GM19240 (cell line): ENCODE data around the gene MALAT1.

ENCODE experiments used
- DNase-seq: peaks from one replicate; pipeline ENCODE4 v3.0.0; 2011; ENCODE audit warnings: low spot score; ENCODE audit not compliant: insufficient read length

MALAT1 gene

DNA sequence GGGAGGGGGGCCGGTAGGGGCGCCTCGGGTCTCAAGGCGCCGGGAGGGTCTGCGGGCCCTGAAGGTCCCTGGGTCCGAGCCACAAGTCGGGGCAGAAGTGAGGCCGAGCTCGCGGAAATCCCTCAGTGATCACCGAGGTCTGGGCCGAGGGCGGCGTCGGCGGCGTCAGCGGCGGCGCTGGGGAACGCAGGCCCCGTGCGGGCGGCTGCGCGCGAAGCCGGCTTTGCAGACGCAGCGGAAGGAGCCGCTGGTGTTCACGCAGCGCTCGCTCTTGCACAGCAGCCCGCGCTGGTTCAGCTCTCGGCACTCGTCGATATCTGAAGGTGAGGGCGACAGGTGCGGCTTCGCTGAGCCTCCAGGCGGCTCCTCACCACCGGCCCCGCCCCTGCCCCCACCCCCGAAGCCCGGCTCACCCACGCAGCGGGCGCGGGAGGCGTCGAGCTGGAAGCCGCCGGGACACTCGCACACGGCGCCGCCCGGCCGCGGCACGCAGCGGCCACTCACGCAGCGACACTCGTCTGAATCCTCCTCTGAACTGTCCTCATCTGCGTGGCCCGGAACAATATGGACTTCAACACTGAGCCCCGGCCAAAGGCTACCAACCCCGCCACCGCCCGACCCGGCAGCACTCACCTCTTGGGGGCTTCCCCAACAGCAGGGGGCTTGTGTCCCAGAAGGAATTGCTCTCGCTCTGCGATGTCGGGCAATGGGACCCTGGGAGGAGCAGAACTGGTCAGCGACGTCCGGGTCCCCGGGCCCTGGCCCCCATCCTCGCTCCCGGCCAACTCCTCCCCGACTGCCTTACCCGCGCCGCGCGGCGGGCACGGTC lies 40.3 kb downstream of the MALAT1 start:
- DNase-seq = no peak

DNA sequence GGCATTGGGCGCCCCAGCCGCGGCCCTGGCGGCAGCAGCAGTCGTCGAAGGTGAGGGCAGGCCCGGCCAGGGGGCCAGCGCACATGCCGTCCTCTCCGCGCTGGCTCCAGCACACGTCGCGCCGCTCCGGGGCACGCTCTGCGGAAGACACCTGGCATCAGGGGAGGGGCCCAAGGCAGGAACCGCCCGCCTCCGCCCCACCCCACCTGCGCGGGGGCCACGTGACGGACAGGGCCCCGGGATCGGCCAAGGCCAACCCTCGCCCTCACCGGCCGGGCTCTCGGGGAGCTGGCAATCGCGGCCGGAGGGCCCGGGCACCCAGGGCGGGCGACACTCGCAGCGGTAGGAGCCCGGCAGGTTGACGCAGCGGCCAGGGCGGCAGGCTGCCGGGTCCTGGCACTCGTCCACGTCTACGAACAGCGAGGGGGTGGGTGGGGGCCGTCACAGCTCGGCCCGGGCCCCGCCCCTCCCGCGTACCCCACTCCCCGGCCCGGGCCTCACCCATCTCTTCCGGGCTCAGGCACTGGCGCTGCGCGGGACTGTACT lies 41.0 kb downstream of the MALAT1 start:
- no peak for DNase-seq

DNA sequence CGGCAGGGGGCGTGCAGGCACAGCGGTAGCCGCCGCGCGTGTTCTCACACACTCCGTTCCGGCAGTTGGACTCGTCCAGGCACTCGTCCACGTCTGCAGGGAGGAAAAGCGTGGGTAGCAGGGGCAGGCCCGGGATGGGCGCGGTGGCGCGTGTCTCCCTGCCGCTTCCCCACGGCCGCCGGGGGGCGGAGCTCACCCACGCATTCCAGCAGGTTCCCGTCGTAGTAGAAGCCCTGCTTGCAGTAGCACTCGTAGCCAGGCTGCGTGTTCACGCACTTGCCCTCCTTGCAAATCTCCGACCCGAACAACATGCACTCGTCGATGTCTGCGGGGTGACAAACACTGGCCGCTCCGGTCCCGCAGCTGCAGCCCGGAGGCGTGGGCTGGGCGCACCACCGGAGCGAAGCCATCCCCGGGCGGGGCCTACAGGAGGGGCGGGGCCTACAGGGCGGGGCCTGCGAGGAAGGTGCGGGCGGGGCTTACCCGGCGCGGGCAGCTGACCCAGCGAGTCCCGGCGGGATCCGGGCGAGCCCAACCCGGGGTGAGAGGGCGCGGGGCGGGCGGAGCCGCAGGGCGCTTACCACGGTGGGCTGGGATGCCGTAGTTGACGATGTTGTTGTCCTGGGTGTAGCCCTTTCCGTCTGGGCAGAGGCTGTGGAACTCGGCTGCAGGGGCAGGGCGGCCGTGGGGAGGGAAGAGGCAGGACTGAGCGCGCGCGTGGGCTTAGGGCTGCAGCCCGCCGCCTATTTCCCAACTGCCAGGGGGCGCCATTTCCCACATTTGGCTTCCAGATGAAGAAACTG lies 41.6 kb downstream of the MALAT1 start:
- peak; percentile 99 for DNase-seq

DNA sequence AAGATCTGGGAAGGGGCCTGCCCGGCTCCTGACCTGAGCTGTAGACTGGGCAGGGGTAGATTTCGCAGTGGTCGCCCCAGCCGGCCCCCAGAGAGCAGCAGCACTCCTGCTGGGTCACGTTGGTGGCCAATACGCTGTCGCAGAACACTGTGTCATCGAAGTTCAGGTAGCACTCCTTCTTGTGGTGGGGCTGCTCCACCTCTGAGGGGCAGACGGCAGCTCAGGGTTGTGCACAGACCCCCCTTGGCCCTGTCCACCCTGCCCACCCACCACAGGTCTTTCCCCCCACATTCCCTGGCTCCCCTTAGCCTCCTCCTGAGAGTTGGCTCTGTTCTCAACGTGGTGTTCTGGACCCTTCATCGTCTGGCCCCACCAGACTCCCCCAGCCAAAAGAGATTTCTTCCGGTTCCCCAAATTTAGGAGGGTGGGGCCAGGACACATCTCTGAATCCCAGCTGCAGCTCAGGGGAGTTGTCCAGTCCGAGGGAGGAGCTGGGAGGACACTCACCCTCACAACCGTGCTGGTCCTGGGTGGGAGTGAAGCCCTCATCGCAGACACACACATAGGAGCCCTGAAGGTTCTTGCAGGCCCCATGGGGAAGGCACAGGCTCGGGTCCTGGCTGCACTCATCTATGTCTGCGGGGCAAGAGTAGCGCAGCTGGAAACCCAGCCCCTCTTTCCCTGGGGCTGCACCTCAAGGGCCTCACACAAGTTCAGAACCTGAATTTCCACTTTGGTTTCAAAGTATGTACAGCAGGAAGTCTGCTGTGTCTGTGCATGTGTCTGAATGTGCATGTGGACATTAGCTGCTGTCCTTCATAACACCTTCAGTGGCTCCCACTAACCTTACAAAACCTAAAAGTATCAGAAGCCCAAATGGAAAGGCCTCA lies 42.5 kb downstream of the MALAT1 start:
- no peak for DNase-seq

DNA sequence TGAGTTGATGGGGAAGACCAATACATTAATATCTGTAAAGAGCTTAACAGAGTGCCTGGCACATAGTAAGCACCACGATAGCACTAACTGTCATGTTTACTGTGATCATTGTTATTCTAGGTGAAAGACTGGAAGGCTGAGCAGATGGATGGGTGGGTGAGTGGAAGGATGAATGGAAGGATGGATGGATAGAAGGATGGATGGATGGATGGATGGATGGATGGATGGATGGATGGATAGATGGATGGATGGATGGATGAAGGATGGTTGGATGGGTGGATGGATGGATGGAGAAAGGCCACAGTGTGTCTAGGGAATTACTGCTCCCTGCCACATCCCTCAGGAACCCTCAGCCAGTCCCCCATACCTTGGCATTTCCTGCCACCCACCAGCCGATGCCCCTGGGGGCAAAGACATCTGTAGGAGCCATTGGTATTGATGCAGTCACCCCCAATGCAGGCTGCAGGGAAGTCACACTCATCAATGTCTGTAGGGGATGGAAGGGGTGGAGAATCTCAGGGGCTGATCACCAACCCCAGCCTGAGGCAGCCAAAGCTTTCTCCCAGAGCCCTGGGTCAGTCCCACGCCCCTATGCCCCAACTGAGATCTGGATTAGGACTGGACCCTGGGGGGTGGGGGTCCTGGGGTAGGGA lies 44.0 kb downstream of the MALAT1 start:
- DNase-seq = no peak

DNA sequence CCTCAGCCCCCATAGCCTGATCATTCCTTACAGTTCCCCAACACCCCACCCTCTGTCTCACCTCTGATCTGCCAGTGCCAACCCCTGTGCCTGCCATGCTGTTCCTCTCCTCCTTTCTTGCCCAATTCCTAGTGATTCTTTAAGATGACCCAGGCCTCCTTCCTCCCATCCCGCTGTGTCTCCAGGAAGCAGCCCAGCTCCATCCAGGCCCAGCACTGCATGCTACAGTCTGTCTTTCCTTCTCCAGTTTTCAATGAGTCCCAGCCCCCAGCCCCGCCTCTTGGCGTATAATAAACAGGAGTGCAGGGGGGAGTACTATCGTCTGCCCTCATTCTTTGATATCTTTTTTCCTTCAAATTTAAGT lies 47.0 kb downstream of the MALAT1 start:
- no peak for DNase-seq

DNA sequence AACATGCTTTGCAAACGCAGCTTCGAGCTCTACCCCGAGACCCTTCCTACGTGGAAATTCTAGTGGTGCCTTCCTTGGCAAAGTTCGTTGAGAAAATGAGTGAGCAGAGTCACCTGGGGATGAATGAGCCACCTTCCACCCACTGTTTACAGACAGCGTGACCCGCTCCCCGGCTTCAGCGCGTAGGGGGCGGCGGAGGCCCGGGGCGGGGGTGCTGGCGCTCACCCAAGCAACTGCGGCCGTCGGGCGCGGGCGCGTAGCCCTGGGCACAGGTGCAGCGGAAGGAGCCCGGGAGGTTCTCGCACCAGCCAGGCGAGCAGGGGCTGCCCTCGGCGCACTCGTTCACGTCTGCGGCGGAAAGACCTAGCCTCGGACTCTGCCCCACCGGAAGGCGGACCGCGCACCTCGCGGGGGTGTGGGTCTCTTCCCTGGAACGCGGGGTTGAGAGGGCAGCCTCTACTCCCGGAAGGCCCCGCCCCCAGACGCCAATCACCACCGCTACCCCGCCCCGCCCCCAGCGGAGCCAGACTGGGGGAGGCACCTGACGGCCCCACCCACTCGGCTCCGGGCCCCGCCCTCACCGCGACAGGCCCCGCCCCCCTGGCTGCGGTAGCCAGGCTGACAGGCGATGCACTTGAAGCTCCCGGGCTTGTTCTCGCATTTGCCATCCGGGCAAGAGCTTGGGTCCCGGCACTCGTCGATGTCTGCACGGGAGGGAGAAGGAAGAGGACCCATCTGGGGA lies 47.5 kb downstream of the MALAT1 start:
- DNase-seq = peak; percentile 98

DNA sequence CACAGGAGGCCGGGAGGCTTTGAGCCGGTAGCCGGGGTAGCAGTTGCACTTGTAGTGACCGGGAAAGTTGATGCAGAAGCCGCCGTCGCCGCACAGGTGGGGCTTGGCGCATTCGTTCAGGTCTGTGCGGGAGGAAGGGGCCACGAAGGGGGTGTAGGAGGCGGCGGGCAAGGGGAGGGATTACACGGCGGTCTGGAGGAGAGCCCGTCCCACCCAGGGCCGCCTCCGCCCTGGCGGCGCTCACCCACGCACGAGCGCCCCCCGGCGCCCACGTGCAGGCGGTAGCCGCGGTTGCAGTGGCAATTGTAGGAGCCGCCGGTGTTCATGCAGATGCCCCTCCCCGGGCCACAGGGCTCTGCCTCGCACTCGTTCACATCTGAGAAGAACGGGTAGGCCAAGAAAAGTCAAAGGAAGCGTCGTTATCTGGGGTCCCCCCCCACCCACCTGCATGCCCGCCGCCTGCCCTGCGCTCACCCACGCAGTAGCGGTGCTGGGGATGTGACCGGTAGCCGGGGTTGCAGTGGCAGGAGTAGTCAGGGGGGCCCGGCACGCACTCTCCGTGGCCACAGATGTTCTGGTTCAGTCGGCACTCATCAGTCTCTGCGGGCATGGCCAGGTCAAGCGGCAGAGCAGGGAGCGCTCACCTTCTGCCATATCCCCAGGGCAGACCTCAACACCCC lies 48.7 kb downstream of the MALAT1 start:
- DNase-seq = no peak

DNA sequence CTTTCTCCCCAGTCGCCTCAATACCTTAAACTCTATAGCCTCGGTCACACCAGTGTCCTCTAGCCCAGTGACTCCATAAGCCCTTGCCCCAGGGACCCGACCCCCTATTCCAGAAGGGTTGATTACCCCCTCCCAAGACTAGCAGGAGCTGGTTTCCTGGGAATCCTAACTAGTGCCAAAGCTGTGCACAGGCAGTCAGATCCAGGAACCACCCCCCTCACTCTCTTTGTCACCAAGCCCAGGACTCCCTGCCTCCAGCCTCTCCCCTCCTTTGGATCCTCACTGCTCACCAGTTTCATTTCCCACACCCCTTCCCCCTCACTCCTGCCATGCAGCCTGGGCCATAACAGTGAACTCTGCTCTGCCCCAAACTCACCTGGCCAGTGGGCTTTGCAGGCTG lies 49.5 kb downstream of the MALAT1 start:
- DNase-seq = no peak

DNA sequence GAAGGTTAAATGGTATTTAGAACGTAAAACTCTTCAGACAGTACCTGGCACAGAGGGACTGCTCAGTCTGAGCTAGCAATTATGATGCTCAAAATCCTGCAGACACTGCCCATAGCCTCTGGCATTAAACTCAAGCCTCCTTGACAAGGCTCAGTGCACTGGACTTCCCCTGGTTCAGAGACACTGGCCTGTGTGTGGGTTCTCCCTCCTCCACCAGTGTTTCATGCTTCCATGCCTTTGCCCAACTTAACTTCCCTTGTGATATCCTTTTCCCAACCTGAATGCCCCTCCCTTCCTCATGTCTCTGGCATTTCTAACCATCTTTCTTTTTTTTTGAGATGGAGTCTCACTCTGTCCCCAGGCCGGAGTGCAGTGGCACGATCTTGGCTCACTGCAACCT lies 50.3 kb downstream of the MALAT1 start:
- no peak for DNase-seq

DNA sequence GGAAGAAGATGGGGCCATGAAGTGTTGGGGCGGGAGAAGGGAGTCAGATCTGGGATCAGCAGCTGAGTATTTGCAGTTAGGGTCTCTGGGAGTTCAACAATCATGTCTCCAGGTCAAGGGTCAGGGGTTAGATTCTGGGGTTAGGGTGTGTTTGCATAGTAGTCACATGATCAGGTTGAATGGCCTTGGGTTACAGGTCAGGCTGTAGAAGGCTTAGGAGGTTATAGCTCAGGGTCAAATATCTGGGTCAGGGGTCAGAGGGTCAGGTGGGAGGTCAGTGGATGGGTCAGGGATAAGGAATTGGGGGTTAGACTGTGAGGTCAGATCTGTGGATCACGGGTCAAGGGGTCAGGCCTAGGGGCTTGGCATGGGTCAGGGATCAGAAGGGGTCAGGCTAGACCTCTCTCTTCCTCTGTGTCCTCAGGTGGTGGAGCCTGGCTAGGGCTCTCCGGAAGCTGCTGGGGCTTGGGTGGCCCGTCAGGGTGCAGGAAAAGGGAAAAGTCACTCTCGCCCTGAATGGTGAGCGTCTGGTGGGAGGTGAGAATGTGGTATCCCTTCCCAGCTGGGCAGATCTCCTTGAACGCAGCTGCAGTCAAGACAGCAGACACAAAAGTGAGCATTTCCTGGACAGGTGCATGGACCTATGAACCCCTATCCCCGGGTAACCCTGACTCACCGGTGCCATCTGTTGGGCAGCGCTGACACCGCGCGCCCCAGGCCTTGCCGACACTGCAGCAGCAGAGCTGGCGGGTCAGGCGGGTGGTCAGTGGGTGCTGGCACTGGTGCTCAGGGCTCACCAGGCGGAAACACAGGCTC lies 52.9 kb downstream of the MALAT1 start:
- peak; percentile 56 for DNase-seq

DNA sequence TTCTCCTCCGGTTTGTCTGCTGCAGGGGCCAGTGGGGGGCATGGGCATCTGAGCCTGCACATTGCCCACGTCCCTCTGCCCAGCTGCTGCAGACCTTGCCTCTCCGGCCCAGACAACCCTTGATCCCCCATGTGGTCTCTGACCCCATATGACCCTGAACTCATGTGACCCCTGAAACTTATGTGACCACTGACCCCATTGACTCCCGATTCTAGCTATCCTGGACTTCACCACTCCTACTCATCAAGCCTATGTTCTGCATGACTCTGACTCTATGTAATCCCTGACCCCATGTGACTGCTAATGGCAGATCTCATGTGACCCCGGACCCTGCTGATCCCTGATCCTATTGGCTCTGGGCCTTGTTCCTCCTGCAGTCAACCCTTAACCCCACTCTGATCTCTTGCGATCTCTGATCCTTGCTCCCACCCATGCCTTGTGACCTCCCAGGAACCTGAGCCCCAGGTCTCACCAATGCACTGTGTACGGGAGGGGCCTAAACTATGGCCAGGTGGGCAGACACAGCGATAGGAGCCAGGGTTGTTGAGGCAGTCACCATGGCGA lies 53.6 kb downstream of the MALAT1 start:
- no peak for DNase-seq

DNA sequence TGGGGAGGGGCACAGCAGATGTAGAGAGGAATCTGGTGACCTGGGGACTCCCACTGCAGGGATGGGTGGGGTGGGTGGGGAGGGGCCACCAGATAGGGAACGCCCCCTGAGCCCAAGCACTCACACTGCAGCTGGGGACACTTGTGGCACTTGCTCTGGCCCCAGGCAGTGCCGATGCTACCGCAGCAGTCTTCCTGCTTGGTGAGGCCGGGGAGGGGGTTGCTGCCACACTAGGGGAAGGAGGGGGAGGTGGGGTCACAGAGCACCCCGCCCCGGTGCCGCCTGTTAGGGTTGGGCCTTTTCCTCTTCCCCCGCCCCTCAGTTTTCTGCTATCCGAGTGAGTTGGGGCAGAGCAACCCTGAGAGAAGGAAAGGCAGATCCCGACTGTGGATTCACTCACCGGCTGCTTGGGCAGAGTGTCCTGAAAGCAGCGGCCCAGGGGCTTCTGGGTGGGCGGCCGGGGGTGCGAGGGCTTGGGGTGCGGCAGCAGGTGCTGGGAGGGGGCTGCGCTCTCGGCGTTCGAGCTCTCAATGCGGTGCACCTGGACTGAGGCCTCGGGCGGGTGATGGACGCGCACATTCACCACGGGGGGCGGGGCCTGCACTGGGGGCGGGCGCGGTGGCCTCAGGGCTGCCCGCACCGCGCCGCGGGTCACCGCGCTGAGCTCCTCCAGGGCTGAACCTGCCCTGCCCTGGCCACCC lies 54.6 kb downstream of the MALAT1 start:
- DNase-seq = no peak

DNA sequence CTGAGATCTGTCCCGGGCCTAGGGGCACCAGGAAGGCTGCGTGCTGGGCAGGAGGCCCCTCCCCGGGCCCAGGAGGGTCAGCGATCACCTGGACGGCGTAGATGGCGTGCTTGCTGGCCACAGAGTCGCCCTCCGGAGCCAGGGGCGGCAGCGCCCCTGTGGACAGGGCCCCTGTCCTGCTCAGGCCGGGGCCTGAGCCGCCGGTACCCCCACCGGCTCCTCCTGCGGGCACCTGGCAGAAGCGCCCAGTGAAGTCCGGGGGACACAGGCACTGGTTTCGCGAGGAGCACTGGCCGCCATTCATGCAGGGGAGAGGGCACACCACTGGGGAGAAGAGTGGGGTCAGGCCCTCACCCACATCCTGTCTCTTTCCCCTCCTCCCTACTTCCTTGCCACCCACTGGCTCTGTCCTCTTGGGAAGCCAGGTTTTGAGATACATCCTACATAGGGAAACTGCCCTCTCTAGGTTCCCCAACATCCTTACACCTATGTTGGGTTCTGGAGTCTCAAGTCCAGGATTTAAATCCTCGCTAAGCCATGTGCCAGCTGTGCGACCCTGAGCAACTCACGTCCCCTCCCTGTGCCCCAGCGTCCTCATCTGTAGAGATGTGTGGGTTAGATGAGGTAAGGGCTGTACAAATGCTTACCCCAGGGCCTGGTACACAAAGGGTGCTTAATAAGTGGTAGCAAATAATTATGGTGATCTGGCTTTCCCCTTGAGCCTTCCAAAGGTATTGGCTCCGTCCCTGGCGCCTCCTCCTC lies 55.4 kb downstream of the MALAT1 start:
- no peak for DNase-seq

DNA sequence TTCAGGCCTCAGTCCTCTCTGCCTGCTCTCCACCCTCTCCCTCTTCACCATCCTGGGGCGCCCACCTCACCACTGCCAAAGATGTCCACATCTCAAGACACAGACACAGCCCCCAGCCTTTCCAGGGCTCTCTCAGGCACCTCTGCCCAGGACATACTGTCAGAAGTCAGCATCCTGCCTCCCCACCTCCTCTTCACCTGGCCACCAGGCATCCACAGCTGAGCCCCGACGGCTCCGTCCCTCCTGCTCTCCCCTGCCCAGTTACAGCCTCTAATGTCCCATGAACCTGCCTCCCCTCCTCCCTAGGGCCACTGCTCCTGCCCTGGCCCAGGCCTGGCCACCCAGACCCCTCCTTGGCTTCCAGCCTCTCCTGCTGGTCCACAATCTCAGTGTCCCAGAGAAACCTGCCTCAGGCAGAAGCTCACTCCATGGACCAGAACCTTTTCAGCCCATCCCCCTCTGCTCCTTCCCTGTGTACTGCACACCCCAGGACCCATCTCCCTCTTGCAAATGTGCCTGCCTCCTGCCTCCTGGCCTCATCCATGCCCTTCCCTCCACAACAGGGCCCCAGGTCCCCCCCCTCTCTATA lies 56.1 kb downstream of the MALAT1 start:
- DNase-seq = no peak

DNA sequence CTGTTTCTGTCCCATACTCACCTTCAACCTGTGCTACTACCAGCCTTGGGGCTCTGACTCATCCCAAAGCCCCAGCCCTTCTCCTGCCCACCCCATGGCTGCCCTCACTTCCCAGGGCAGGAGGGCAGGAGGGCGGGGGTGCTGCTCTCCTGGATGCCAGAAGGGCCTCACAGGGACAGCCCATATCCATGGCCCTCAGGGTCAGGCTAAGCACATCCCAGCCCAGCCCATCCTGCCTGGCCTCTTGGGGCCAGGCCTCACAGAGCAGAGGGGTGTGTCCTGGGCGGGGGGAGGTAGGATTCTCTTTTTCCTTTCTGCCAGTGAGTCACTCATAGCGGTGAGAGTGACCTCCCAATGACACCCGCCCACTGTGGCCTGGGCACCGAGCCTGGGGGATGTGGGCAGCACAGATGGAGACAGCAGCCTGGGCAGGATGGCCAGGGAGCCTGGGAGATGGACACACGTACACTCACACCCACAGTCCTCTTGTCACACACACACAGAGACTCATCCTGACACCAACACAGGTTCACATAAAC lies 56.9 kb downstream of the MALAT1 start:
- DNase-seq = no peak
